OCI-LY7 (cell line): ENCODE data around the gene RAPGEF6.

Experiments used
- CTCF ChIP-seq: fragments of 200-600 bp; sonication (generic); conservative IDR thresholded peaks from 2 replicates; pipeline ENCODE4 v1.5.1; 2014; ENCODE audit warnings: mild to moderate bottlenecking, antibody characterized with exemption, low read length, moderate library complexity, mixed read lengths
- EZH2phosphoT487 ChIP-seq: fragments of 200-600 bp; sonication (generic); IDR thresholded peaks from 2 replicates; pipeline ENCODE4 v1.6.1; 2018; ENCODE audit warnings: low read depth, borderline replicate concordance, mild to moderate bottlenecking, mixed run types, antibody characterized with exemption, low read length, moderate library complexity, mixed read lengths

DNA sequence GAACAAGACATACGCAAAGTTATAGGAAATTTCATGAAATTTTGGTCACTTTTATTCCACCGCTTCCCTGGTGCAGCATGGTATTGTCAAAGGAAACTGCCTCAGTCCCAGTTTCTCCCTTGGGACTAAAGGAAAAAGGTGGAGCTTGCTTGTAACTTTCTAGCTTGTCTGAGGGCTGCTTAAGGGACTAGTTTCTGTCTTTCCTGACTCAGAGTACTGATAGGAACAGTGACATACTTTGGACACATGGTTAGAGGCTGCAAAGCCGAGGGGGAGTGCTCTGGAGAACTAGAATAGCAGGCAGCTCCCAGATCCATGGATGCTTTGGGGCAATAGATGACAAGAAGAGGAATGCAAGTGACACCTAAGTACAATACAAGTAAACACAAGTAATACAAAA, 234.4 kb downstream of the RAPGEF6 start:
- no peak for TF ChIP-seq CTCF
- no peak for TF ChIP-seq EZH2phosphoT487
